A549 treated with CpdA at 1 μM for 4 hours (cell line): Measurements from ENCODE around the gene BOC. TPM values are rescaled to one million over a fixed set of nuclear protein-coding genes. Genes with fewer than 3 reads are reported as not detected.

ENCODE experiments used
- total RNA-seq: library from RNA; stranded (reverse); fragments of 200-300 nt; extraction: Qiagen RNA extraction; gene quantifications from 5 replicates; pipeline ENCODE4 v1.2.3, GENCODE V29; 2022; ENCODE audit warnings: low read depth

The BOC gene
- total RNA-seq = 6.1 to 7.5 TPM (median 7.0 TPM) in 5 replicates

GRCh38 chr3:113211330-113212149 lies at the start of gene BOC:
BOC (plus strand) TSS chr3:113211557; CDS start chr3:113249803, 38,246 bp downstream.

Other genes starting within 250 kb of the BOC start
- gene CD200R1, start 236.5 kb upstream of the BOC start, total RNA-seq = 0.05 to 0.22 TPM (median 0.11 TPM) in 4 of 5 replicates, not detected in the other
- 13.5 to 16.4 TPM (median 15.5 TPM) in 5 replicates for gene GTPBP8, start 220.6 kb upstream of the BOC start, total RNA-seq
- gene CFAP44, start 229.9 kb downstream of the BOC start, total RNA-seq = 1.7 to 2.5 TPM (median 2.2 TPM) in 5 replicates